Measurements from ENCODE around the gene APBA3.

DNA sequence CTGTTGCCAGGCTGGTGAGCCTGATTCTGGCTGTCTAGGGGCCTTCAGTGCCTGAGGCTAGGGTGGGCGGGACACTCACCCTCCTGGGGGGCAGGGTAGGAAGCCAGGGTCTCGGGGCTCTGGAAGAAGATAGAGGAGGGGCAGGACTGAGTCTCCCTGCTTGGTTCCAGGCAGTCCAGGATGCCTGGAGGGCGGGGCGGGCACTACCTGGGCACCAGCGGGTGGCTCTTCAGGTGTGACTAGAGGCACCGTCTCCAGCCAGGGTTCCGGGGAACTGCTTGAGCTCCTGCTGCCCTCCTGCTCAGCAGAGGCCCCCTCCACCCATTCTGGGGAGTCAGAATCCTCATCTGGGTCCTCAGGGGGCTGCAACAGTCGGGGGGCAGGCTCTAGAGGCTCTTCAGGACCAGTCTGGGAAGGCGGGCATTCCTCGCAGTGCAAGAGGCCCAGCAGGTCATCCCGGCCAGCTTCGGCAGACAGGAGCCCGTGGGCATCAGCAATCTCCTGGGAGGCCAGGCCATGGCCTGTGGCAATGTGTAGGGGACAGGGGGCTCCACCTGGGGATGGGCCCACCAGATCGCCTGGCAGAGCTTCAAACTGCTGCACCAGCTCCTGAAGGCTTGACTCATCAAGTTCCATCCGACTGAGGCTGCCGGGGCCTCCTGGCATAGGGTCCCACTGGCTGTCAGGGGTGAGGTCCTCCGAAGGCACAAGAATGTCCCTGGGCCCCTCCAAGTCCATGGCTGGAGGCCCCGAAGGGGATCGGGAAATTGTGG, 1.8 kb downstream of the APBA3 start:
- TF ChIP-seq, protein P1, sequence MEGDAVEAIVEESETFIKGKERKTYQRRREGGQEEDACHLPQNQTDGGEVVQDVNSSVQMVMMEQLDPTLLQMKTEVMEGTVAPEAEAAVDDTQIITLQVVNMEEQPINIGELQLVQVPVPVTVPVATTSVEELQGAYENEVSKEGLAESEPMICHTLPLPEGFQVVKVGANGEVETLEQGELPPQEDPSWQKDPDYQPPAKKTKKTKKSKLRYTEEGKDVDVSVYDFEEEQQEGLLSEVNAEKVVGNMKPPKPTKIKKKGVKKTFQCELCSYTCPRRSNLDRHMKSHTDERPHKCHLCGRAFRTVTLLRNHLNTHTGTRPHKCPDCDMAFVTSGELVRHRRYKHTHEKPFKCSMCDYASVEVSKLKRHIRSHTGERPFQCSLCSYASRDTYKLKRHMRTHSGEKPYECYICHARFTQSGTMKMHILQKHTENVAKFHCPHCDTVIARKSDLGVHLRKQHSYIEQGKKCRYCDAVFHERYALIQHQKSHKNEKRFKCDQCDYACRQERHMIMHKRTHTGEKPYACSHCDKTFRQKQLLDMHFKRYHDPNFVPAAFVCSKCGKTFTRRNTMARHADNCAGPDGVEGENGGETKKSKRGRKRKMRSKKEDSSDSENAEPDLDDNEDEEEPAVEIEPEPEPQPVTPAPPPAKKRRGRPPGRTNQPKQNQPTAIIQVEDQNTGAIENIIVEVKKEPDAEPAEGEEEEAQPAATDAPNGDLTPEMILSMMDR (IDR thresholded peaks at IDR 0.05): no peak
- TF ChIP-seq POLR2A (IDR thresholded peaks at IDR 0.05): no peak
